GM21576 (cell line): Measurements from ENCODE around the gene SLC7A9.
"Not testable (repeated sequence)": the region's sequence is repeated elsewhere in the genome, so short reads cannot be mapped to it uniquely, and the experiment has no call there.

Source experiments
- ATAC-seq: cut with Tn5 transposase; IDR thresholded peaks from one replicate; pipeline ENCODE4 v1.9.1; 2021; ENCODE audit warnings: mild to moderate bottlenecking, moderate library complexity; ENCODE audit not compliant: unreplicated experiment

The SLC7A9 gene

DNA sequence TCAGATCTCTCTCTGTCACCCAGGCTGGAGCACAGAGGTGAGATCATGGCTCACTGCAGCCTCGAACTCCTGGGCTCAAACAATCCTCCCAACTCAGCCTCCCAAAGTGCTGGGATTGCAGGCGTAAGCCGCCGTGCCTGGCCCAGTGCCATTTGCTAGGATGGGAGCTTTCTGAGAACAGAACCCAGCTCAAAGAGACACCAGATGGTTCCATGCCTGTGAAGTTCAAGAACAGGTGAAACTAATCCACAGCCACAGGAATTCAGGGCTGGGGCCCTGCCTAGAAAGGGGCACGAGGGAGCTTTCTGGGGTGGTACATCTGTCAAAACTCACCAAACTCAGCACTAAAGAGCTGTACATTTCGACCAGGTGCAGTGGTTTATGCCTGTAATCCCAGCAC is 4.2 kb downstream of the SLC7A9 start:
- ATAC-seq, result no peak

DNA sequence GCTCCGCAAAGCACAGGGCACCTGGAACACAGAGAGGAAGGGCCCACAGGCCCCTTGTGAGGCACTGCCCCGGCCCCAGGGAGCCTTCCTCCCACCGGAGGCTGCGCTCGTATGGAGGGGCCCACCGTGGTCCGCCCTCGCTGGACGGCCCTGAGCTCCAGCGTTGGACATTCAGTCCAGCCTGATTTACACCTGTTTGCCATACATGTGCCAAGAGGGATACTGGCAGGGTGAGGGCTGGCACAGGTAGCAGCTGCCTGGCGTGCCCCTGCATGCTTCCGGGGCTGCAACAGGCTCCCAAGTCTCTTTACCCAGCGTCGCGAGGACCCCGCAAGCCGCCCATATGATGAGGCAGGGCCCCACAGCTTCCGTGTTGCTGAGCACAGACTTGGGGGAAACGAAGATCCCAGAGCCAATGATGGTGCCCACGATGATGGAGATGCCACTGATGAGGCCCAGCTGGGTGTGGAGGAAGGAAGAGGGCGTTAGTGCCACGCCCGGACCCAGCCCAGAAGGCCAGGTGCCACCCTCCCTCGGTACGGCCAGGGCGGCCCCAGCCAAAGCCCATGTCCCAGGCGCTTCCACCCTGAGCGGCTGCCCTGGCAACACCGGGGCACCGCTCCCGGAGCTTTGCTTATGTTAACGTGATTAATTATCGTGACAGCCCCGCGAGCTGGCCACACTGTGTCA is 5.1 kb downstream of the SLC7A9 start:
- ATAC-seq, result no peak

DNA sequence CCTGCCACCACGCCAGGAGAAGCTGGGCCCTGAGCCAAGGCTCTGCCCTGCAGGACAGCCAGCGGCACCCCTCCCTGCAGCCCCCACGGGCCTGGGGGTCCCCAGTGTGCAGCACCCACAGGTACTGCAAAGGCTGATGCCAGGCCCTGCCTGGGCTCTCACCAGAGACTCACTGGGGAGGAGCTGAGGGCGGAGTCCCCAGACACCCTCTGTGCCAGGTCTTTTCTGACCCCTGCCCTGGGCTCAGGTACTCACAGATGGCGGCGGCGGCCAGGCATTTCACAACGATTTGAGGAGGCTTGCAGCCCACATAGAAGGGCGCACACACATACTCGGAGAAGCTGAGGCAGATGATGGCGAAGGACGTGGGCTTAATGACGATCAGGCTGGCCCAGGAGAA is 5.7 kb downstream of the SLC7A9 start:
- no peak for ATAC-seq

DNA sequence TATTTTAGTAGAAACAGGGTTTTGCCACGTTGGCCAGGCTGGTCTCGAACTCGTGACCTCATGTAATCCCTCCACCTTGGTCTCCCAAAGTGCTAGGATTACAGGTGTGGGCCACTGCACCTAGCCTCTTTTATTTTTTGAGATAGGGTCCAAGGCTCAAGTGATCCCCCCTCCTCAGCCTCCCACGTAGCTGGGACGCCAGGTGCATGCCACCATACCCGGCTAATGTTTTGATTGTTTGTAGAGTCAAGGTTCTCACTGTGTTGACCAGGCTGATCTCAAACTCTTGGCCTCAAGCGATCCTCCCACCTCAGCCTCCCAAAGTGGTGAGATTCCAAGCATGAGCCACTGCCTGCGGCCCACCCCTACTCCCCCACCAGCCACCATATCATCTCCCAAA is 6.3 kb downstream of the SLC7A9 start:
- ATAC-seq, result no peak

DNA sequence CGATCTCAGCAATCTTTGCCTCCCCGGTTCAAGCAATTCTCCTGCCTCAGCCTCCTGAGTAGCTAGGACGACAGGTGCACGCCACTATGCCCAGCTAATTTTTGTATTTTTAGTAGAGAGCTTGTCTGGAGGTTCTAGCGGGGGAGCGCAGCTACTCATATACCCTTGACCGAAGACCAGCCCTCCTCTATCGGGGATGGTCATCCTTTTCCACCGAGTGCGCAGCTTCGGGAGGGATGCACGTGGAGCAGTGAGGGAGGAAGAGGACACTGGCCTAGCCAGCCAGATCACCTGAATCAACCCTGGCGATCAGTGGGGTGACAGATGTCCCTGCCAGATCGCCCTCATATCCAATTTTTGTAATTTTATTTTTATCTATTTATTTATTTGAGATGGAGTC is 6.8 kb downstream of the SLC7A9 start:
- no peak for ATAC-seq

DNA sequence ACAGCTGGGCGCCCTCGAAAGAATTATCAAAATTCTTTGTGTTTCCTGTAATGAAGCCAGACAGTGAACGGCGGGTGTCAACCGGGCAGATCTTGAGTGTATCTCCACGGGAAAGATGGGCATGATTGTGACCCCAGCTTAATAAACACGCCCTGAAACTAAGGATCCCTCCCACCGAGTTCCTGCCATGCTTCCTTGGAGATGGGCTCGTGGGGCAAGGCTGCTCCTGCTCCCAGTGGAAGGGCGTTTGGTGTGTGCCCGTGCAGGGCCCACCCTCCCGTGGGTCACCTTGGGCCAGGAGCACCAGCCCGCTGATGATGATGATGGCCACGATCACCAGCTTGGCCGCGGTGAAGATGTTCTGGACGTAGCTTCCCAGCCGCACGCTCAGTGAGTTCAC is 7.4 kb downstream of the SLC7A9 start:
- no peak for ATAC-seq

DNA sequence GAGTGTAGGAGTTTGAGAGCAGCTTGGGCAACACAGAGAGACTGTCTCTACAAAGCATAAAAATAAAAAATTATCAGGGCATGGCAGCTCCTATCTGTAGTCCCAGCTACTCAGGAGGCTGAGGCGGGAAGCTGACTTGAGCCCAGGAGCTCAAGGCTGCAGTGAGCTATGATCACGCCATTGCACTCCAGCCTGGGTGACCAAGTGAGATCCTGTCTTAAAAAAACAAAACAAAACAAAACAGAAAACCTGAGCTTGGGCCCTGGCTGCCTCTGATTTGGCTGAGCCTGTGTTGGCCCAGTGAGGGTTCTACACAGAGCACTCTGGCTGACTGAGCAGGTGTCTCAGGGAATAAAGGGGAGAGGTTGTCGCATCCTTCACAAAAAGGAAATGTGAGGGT is 8.0 kb downstream of the SLC7A9 start:
- no peak for ATAC-seq

DNA sequence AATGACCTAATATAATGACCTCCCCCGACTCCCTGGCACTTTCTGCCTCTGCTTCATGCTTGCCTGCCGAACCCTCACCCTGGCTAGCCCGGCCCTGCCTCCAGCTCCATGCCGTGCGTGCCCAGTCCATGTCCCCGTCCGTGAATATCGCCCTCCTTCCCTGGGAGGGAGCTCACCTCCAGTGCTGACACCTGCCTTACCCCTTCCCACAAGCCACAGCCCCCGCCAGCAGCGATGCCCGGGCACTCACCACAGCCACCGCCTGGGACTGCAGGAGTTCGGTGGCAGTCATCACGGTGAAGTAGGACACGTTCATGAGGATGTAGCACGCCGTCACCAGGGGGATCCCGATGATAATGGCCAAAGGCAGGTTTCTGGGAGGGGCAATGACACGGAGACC is 10.0 kb downstream of the SLC7A9 start:
- no peak for ATAC-seq

DNA sequence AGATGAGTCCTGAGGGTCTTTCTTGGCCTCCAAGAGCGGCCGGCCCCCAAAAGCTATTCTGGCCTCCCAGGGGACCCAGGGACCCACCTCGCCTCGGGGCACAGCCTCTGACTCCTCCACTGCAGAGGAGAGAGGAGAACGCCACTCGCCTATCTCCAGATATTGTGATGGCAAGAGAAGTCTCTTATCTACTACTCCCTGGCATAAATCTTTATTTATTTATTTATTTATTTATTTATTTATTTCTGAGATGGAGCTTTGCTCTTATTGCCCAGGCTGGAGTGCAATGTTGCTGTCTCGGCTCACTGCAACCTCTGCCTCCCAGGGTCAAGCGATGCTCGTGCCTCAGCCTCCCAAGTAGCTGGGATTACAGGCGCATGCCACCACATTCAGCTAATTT is 11.0 kb downstream of the SLC7A9 start:
- no peak for ATAC-seq

DNA sequence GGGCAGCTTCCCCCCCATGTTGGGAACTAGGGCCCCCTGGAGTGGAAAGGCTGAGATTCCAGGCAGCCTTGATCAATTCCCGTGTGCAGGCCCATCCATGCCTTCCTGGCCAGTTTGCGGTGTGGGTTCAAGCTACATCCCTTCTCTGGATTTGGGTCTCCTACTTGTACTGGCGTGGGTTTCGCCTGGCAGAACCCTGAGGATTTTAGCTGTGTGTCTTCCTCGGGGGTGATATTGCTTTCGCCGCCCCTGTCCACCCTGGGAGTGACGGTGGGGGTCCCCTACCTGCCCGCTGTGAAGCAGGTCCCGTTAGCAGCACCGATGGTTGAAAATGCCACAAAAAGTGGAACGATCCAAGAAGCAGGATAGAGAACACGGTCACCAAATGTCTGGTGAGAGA is 11.4 kb downstream of the SLC7A9 start:
- ATAC-seq, result no peak

DNA sequence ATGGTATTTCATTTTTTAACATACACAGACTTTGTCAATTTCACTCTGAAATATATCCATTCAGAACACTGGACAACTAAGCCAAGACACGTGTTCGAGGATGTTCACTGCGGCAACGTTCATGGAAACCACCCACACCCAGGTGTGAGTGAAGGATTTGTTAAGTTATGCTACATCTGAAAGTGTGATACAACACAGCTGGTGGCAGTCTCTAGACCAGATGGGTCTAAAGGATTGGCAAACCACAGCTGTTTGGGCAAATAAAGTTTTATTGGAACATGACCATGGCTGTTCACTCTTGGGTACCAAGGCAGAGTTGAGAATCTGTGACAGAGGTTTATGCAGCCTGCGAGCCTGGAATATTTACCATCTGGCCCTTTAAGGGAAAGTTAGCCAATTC is 12.0 kb downstream of the SLC7A9 start:
- ATAC-seq, result no peak

DNA sequence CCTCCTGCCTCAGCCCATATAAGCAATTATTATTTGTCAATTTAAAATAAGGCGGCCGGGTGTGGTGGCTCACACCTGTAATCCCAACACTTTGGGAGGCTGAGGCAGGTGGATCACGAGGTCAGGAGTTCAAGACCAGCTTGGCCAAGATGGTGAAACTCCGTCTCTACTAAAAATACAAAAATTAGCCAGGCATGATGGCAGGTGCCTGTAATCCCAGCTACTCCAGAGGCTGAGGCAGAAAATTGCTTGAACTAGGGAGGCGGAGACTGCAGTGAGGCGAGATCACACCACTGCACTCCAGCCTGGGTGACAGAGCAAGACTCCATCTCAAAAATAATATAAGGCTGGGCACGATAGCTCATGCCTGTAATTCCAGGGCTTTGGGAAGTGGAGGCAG is 12.7 kb downstream of the SLC7A9 start:
- not testable (repeated sequence) for ATAC-seq

DNA sequence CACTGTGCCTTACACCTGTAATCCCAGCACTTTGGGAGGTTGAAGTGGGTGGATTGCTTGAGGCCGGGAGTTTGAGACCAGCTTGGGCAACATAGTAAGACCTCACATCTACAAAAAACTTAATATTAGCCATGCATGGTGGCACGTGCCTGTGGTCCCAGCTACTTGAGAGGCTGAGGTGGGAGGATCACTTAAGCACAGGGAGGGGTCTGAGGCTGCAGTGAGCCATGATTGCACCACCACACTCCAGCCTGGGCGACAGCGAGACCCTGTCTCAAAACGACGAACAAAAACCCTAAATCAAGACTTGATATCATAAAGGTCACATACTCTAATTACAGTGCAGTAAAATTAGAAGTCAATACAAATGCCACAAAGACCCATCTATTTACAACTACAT is 17.4 kb downstream of the SLC7A9 start:
- no peak for ATAC-seq

DNA sequence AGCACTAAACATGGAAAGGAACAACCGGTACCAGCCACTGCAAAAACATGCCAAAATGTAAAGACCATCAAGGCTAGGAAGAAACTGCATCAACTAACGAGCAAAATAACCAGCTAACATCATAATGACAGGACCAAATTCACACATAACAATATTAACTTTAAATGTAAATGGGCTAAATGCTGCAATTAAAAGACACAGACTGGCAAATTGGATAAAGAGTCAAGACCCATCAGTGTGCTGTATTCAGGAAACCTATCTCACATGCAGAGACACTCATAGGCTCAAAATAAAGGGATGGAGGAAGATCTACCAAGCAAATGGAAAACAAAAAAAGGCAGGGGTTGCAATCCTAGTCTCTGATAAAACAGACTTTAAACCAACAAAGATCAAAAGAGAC is 21.5 kb downstream of the SLC7A9 start:
- not testable (repeated sequence) for ATAC-seq

DNA sequence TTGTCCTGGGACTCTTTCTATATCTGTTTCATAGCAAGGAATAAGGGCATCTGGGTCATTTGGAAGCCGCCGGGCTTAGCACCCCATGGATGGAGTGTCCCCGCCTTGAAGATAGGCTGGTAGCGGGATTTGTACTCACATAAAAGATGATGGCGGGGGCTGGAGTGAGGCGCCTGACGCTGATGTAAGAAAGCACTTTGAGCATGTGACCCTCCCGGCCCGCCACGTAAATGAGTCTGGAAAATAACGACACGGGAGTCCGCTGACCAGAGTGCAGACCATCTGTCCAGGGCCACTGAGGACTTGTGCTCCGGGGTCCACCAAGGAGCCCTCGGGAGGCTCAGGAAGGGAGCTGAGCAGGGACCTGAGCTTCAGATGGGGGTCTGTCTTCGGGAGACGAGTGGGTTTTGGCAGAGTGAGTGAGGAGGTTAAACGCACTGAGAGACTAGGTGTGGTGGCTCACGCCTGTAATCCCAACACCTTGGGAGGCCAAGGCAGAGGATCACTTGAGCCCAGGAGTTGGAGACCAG is 25.8 kb downstream of the SLC7A9 start:
- ATAC-seq, result no peak

DNA sequence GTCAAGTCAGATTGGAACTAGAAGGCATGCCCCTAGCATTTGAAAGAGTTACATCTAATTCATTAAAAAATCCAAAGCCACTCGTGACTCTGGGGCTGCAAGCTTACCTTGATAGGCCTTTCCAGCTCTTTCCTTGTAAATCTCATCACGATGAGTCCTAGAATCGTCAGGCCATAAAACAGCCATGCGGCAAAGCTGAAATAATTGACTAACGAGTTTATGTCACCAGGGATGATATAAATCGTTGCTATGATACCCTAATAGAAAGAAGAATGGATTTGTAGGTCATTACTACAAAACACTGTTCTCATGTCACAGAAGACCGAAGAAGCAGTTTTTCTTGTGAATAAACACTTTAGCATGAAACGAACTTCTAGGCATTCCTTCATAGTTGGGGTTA is 27.5 kb downstream of the SLC7A9 start:
- ATAC-seq, result no peak

DNA sequence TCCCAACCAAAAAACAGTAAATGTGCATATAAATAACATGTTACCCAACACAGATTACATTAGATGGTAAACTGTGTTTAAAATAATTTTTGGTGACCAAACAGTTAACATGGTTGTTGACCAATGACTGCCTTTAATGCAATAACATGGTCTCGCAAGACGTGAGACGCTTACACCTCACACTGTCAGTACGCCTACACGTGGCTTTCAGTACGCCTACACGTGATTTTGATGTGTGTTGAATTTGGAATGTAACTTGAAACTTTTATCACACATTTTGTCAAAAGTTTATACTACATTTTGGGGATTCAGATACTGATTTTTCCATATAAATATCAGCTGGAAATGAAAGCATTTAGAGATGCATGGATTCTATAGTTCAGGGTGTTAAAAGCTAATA is 32.0 kb downstream of the SLC7A9 start:
- ATAC-seq, result no peak

DNA sequence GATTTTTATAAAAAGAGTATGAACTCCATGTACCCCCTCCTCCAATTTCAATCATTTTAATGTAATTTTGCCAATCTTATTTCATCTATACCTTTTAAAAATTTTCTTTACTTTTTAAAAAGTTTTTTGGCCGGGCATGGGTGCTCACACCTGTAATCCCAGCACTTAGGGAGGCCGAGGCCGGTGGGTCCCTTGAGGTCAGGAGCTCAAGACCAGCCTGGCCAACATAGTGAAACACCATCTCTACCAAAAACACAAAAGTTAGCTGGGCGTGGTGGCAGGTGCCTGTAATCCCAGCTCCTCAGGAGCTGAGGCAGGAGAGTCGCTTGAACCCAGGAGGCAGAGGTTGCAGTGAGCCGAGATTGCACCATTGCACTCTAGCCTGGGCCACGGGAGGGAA is 36.2 kb downstream of the SLC7A9 start:
- ATAC-seq, result not testable (repeated sequence)

DNA sequence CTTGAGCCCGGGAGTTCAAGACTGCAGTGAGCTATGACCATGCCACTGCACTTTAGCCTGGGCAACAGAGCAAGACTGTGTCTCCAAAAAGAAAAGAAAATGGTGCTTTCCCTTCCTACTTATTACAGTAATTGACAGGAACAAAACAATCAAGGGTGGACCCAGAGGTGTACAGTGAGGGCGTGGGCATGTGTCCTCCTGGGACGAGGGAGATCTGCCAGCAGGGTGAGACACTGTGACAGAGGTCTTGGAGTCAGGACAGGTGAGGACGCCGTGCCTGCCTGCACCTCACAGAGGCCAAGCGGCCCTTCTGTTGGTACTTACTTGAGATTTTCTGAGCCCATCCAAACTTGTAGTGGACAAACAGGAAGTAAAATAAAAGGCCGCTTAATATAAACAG is 36.7 kb downstream of the SLC7A9 start:
- ATAC-seq, result not testable (repeated sequence)

DNA sequence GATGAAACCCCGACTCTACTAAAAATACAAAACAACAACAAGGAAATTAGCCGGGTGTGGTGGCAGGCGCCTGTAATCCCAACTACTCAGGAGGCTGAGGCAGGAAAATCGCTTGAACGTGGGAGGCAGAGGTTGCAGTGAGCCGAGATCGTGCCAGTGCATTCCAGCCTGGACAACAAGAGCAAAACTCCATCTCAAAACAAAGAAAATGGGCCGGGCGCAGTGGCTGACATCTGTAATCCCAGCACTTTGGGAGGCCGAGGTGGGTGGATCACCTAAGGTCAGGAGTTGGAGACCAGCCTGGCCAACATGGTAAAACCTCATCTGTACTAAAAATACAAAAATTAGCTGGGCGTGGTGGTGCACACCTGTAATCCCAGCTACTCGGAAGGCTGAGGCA is 37.5 kb downstream of the SLC7A9 start:
- not testable (repeated sequence) for ATAC-seq

DNA sequence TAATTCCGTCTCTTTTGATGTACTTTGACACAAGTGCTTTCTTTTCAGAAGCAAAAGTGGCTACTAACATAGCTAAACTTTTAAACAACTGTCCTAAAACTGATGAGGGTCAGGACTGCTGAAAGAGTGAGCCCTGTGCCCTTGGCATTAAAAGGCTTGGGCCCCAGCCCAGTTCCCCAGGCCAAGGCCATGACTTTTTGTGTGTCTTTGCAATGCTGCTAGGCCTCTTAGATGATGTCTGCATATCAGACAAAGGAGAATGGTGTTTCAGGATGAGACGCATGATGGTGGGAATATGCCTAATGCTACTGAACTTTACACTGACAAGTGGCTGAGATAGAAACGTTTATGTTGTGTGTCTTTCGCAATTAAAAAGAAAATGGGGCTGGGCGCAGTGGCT is 38.0 kb downstream of the SLC7A9 start:
- ATAC-seq, result no peak

DNA sequence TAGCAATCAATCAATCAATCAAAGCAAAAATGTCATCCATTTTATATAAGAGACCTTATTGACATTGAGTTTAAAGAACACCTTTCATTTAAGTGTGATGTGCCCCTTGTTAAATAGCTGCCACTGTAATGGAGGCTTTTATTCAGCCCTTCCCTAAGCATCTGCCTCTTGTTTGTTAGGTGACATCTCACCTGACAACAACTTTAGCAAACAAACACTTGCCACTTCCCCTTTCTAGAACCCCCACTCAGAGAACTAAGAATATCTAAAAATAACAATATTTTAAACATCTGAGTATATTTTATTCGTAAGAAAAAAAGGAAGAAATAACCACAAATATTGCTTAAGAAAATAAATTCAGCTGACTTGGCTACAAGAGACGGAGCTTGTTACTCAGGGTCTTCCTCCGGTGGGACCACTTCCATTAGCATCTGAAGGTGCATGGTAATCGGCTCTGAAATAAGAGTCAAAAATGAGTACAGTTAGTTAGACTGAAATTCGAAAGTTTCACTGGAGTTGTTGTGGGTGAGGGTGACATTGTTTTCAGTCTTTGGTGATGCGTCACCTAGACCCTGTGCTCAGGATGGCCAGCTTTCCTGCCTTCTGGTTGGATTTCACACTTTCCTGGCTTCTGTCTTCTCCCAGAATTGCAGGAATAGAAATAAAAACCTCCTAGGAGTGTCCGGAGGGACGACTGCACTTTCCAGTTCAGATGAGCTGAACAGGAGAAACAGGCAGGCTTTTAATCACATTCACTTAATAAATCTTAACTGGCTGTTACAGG is 39.1 kb downstream of the SLC7A9 start:
- ATAC-seq, result no peak
